GM20431 (cell line): ENCODE data around the gene SLBP.

ENCODE experiments used
- in situ Hi-C: fragments of 300-500 bp; cut with MseI, MboI; formaldehyde crosslinking; loops from one replicate; pipeline ENCODE4 v1.15.0; 2020; ENCODE audit warnings: low sequenced_read_pairs; ENCODE audit not compliant: unreplicated experiment

Gene SLBP

GRCh38 chr4:1712216-1713002, at the start of gene SLBP:
Gene SLBP (minus strand): TSS chr4:1712319. CDS start chr4:1712188, 131 bp downstream.
- in situ Hi-C loops, result no loop called here

GRCh38 chr4:1761130-1761689, 49.1 kb upstream of the SLBP start:
- in situ Hi-C loops, result no loop called here

GRCh38 chr4:1760521-1761071, 48.5 kb upstream of the SLBP start:
- in situ Hi-C loops, result no loop called here

- in situ Hi-C loops, result no loop called here
Observed at GRCh38 chr4:1759818-1760223, 47.7 kb upstream of the SLBP start.

GRCh38 chr4:1759170-1759817, 47.2 kb upstream of the SLBP start:
- in situ Hi-C loops, result no loop called here

- in situ Hi-C loops, result no loop called here
Observed at GRCh38 chr4:1758306-1759121, 46.4 kb upstream of the SLBP start.

- in situ Hi-C loops, result no loop called here
Observed at GRCh38 chr4:1757836-1758235, 45.7 kb upstream of the SLBP start.

- in situ Hi-C loops, result no loop called here
Observed at GRCh38 chr4:1756893-1757779, 45.0 kb upstream of the SLBP start.

- in situ Hi-C loops, result no loop called here
Observed at GRCh38 chr4:1756079-1756478, 44.0 kb upstream of the SLBP start.

- in situ Hi-C loops, result no loop called here
Observed at GRCh38 chr4:1755297-1755696, 43.2 kb upstream of the SLBP start.

GRCh38 chr4:1754336-1754735, 42.2 kb upstream of the SLBP start:
- in situ Hi-C loops, result no loop called here

- in situ Hi-C loops, result no loop called here
Observed at GRCh38 chr4:1753697-1754311, 41.7 kb upstream of the SLBP start.

GRCh38 chr4:1753294-1753696, 41.2 kb upstream of the SLBP start:
- in situ Hi-C loops, result no loop called here

- in situ Hi-C loops, result no loop called here
Observed at GRCh38 chr4:1752284-1753041, 40.3 kb upstream of the SLBP start.

GRCh38 chr4:1751919-1752283, 39.8 kb upstream of the SLBP start:
- in situ Hi-C loops, result no loop called here

GRCh38 chr4:1751155-1751918, 39.2 kb upstream of the SLBP start:
- in situ Hi-C loops, result no loop called here

- in situ Hi-C loops, result no loop called here
Observed at GRCh38 chr4:1750381-1751154, 38.4 kb upstream of the SLBP start.
